H1 (cell line): Measurements from ENCODE around the gene BABAM1. TPM values are rescaled to one million over a fixed set of nuclear protein-coding genes. Genes with fewer than 3 reads are reported as not detected.

Experiments
- CBX5 ChIP-seq: fragments of 300-800, 300-1000 bp; sonication (generic); IDR thresholded peaks from 2 replicates; pipeline ENCODE4 v1.7.1; 2016; ENCODE audit warnings: antibody characterized with exemption, low read length, low read depth
- CEBPB ChIP-seq: IDR thresholded peaks from 2 replicates; pipeline ENCODE4 v1.6.1; 2012; ENCODE audit warnings: low read depth, low read length
- CREB1 ChIP-seq: IDR thresholded peaks from 2 replicates; pipeline ENCODE4 v1.6.1; 2012; ENCODE audit warnings: inconsistent platforms
- CTBP2 ChIP-seq: IDR thresholded peaks from 2 replicates; pipeline ENCODE4 v1.7.0; 2011; ENCODE audit warnings: borderline replicate concordance, mild to moderate bottlenecking, moderate library complexity, mixed read lengths, low read length; ENCODE audit not compliant: insufficient read depth, insufficient read length
- GABPA ChIP-seq: IDR thresholded peaks from 2 replicates; pipeline ENCODE4 v1.6.1; 2011; ENCODE audit warnings: mild to moderate bottlenecking, low read length, moderate library complexity, borderline replicate concordance; ENCODE audit not compliant: insufficient read depth
- POLR2A ChIP-seq, 2 experiments: IDR thresholded peaks; 1 replicate in 1 of 2; 2 replicates in 1 of 2; pipeline ENCODE4 v1.6.1; 2011; ENCODE audit warnings: low read depth in 2 of 2, low read length in 2 of 2, mild to moderate bottlenecking in 2 of 2; ENCODE audit errors: control extremely low read depth in 1 of 2
- RFX5 ChIP-seq: IDR thresholded peaks from 2 replicates; pipeline ENCODE4 v1.6.1; 2011; ENCODE audit warnings: low read depth, low read length, improper control_type of control experiment, borderline replicate concordance
- RNF2 ChIP-seq: fragments of 200-900, 300-1000 bp; sonication (generic); IDR thresholded peaks from 2 replicates; pipeline ENCODE4 v1.7.1; 2016; ENCODE audit warnings: borderline replicate concordance, low read depth, mild to moderate bottlenecking, antibody characterized with exemption, low read length; ENCODE audit not compliant: poor library complexity, severe bottlenecking; ENCODE audit errors: missing control alignments
- SP4 ChIP-seq: IDR thresholded peaks from 2 replicates; pipeline ENCODE4 v1.6.1; 2012; ENCODE audit warnings: low read length, inconsistent platforms
- polyA plus RNA-seq, 7 experiments: library from polyadenylated mRNA; depleted of rRNA in 3 of 7; stranded (reverse) in 5 of 7; unstranded in 2 of 7; fragments of >200 nt in 5 of 7; fragments of 200-250 nt in 2 of 7; gene quantifications; 1 replicate in 5 of 7; 2 replicates in 1 of 7; 4 replicates in 1 of 7; pipeline versions ENCODE4 v1.2.1 to v1.2.3, GENCODE V29; 2011 to 2013; ENCODE audit warnings: missing spikeins in 2 of 7, mixed read lengths in 2 of 7
- total RNA-seq: library from RNA; stranded (reverse); fragmentation: NEBNext Ultra II Directional; extraction: Animal tissue kit (Norgen Biotek cat#: 25700); gene quantifications from 2 replicates; pipeline ENCODE4 v1.2.1, GENCODE V29; 2021
- TF ChIP-seq, protein P1 (sequence below): fragments of 300-600 bp; sonication (generic); IDR thresholded peaks from 2 replicates; pipeline ENCODE4 v1.7.1; 2012; ENCODE audit warnings: low read length, moderate library complexity, mild to moderate bottlenecking, inconsistent platforms; ENCODE audit not compliant: insufficient replicate concordance

Gene BABAM1
- total and polyA plus RNA-seq, 2 of the 8 experiments (the other 6 are each of a cell fraction or from before 2014, with no cell fraction given): 127 to 133 TPM

DNA sequence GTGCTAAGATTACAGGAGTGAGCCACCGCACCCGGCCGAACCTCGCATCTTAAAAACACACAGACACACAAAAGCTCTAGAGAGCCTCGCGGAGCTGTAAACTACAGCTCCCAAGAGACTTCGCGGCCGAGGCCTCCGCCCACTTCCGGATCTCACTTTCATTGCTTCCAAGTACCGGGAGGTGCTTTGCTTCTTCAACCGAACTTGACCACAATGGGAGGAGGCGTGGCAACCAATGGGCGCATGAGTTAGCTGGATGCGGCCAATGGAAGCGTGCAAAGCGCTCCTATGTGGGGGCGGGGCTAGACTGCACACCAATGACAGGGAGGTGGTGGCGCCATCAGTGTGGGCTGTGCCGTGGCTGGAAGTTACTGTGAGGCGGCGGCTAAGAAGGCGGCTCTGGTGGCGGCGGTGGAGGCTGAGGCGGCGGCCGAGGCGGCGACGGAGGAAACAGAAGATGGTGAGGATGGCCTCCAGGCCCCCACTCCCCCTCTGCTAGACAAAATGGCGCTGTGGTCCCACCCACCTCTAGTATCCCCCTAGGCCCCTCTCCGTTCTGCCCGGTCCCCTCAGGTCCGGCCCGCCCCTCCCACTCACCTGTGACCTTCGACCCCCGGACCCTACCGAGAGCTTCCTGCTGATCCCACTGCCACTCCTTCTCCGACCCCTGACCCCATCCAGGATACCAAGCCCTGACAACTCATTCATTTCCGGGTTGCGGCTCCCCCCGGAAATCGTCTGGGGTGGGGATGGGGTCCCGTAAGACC lies 42.1 kb downstream of the BABAM1 start, which contains the start of gene DDA1 (continued):
- TF ChIP-seq, protein P1, sequence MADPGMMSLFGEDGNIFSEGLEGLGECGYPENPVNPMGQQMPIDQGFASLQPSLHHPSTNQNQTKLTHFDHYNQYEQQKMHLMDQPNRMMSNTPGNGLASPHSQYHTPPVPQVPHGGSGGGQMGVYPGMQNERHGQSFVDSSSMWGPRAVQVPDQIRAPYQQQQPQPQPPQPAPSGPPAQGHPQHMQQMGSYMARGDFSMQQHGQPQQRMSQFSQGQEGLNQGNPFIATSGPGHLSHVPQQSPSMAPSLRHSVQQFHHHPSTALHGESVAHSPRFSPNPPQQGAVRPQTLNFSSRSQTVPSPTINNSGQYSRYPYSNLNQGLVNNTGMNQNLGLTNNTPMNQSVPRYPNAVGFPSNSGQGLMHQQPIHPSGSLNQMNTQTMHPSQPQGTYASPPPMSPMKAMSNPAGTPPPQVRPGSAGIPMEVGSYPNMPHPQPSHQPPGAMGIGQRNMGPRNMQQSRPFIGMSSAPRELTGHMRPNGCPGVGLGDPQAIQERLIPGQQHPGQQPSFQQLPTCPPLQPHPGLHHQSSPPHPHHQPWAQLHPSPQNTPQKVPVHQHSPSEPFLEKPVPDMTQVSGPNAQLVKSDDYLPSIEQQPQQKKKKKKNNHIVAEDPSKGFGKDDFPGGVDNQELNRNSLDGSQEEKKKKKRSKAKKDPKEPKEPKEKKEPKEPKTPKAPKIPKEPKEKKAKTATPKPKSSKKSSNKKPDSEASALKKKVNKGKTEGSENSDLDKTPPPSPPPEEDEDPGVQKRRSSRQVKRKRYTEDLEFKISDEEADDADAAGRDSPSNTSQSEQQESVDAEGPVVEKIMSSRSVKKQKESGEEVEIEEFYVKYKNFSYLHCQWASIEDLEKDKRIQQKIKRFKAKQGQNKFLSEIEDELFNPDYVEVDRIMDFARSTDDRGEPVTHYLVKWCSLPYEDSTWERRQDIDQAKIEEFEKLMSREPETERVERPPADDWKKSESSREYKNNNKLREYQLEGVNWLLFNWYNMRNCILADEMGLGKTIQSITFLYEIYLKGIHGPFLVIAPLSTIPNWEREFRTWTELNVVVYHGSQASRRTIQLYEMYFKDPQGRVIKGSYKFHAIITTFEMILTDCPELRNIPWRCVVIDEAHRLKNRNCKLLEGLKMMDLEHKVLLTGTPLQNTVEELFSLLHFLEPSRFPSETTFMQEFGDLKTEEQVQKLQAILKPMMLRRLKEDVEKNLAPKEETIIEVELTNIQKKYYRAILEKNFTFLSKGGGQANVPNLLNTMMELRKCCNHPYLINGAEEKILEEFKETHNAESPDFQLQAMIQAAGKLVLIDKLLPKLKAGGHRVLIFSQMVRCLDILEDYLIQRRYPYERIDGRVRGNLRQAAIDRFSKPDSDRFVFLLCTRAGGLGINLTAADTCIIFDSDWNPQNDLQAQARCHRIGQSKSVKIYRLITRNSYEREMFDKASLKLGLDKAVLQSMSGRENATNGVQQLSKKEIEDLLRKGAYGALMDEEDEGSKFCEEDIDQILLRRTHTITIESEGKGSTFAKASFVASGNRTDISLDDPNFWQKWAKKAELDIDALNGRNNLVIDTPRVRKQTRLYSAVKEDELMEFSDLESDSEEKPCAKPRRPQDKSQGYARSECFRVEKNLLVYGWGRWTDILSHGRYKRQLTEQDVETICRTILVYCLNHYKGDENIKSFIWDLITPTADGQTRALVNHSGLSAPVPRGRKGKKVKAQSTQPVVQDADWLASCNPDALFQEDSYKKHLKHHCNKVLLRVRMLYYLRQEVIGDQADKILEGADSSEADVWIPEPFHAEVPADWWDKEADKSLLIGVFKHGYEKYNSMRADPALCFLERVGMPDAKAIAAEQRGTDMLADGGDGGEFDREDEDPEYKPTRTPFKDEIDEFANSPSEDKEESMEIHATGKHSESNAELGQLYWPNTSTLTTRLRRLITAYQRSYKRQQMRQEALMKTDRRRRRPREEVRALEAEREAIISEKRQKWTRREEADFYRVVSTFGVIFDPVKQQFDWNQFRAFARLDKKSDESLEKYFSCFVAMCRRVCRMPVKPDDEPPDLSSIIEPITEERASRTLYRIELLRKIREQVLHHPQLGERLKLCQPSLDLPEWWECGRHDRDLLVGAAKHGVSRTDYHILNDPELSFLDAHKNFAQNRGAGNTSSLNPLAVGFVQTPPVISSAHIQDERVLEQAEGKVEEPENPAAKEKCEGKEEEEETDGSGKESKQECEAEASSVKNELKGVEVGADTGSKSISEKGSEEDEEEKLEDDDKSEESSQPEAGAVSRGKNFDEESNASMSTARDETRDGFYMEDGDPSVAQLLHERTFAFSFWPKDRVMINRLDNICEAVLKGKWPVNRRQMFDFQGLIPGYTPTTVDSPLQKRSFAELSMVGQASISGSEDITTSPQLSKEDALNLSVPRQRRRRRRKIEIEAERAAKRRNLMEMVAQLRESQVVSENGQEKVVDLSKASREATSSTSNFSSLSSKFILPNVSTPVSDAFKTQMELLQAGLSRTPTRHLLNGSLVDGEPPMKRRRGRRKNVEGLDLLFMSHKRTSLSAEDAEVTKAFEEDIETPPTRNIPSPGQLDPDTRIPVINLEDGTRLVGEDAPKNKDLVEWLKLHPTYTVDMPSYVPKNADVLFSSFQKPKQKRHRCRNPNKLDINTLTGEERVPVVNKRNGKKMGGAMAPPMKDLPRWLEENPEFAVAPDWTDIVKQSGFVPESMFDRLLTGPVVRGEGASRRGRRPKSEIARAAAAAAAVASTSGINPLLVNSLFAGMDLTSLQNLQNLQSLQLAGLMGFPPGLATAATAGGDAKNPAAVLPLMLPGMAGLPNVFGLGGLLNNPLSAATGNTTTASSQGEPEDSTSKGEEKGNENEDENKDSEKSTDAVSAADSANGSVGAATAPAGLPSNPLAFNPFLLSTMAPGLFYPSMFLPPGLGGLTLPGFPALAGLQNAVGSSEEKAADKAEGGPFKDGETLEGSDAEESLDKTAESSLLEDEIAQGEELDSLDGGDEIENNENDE: no peak
- TF ChIP-seq CEBPB: peak; percentile 16; the same call in 1 of the 2 replicates
- no peak for TF ChIP-seq RNF2
- no peak for TF ChIP-seq CBX5
- TF ChIP-seq SP4: peak; percentile 71; the same call in 1 of the 2 replicates
- peak; percentile 85; the same call in 1 of the 2 replicates for TF ChIP-seq GABPA
- peak; percentile 80 for TF ChIP-seq CREB1
- TF ChIP-seq POLR2A (IDR thresholded peaks at IDR 0.05; ENCODE audit: control extremely low read depth in 1 of 2, low read depth in 2 of 2, low read length in 2 of 2): peak in 1 of 2 experiments; percentile 82; a peak in 2 of 3 replicates
- no peak for TF ChIP-seq RFX5
- no peak for TF ChIP-seq CTBP2
